ENCODE data around the gene FCRLA. TPM values are rescaled to one million over a fixed set of nuclear protein-coding genes. Genes with fewer than 3 reads are reported as not detected.
A peak's percentile ranks its signal among the peaks of the same experiment; 100 is the strongest.

The FCRLA gene
- total RNA-seq, 1 experiment from 2014 or later: 0.20 TPM

- Histone ChIP-seq H3K9me2 (ENCODE audit: insufficient read depth) (no peaks in the 10 kb centered on the region), H3F3A (ENCODE audit: insufficient read depth, low read depth) (peaks cover 27% of the 10 kb centered on the region), H3K4me3 (peak overlapping the region; percentile 97), H3K27ac (peak overlapping the region; percentile 69), H4K20me1 (ENCODE audit: insufficient read depth) (no peaks in the 10 kb centered on the region), H3K36me3 (ENCODE audit: low read depth) (no peaks in the 10 kb centered on the region), H3K4me1 (replicated peaks; ENCODE audit: insufficient read depth) (peaks cover 66% of the 10 kb centered on the region), H3K27me3 (ENCODE audit: insufficient read depth, low read depth) (no peaks in the 10 kb centered on the region), H3K9me3 (ENCODE audit: insufficient read depth, low read depth) (no peaks in the 10 kb centered on the region), H3K4me2 (peak overlapping the region; percentile 99), H3K79me2 (ENCODE audit: low read depth) (peaks cover 18% of the 10 kb centered on the region), H2AFZ (peak overlapping the region; percentile 88)
- intact Hi-C loops (cut with micrococcal nuclease; ENCODE audit: unreplicated experiment): loop anchor here (2.0 kb wide), 2 partner anchors 23 to 113 kb away; partner anchors contain the start of gene DUSP12
- DNase-seq: peak; percentile 44 to 51
- POLR2A ChIA-PET (ENCODE audit: unreplicated experiment): interaction anchor here (0.5 to 0.7 kb wide), 3 partner anchors 326 to 1318 kb away, joined by 5 to 9 read pairs (median 6); no protein-coding TSS in a partner anchor
- TF ChIP-seq CTCF (conservative IDR thresholded peaks at IDR 0.05) (0 out of 2 replicates have a peak, but pooled peaks have one; percentile 24), EZH2 (IDR thresholded peaks at IDR 0.05; ENCODE audit: low read depth) (no peak)
- CTCF ChIA-PET: no interaction called here
- TSS peak; percentile 49 for BruUV-seq (replicated peaks)
These were observed 19.0 kb downstream of the FCRLA start for GRCh38 chr1:161725908-161726472.

- peak; percentile 70 to 80 for DNase-seq
- no peaks in the 10 kb centered on the region for H3K36me3 ChIP-seq (ENCODE audit: low read depth)
- H3K4me2 ChIP-seq: peak overlapping the region; percentile 99
- intact Hi-C loops (cut with micrococcal nuclease; ENCODE audit: unreplicated experiment): loop anchor here (2.0 kb wide), 2 partner anchors 22 to 114 kb away; partner anchors contain the start of gene DUSP12
- H3F3A ChIP-seq (ENCODE audit: insufficient read depth, low read depth): peaks cover 27% of the 10 kb centered on the region
- H3K4me1 ChIP-seq (replicated peaks; ENCODE audit: insufficient read depth): peaks cover 66% of the 10 kb centered on the region
- H3K27ac ChIP-seq: peak overlapping the region; percentile 88
- no peaks in the 10 kb centered on the region for H3K9me3 ChIP-seq (ENCODE audit: insufficient read depth, low read depth)
- H3K79me2 ChIP-seq (ENCODE audit: low read depth): peaks cover 18% of the 10 kb centered on the region
- ChIA-PET POLR2A (ENCODE audit: unreplicated experiment) (interaction anchor here (0.5 to 0.7 kb wide), 3 partner anchors 327 to 1319 kb away, joined by 3 to 9 read pairs (median 5); no protein-coding TSS in a partner anchor), CTCF (interaction anchor here (0.7 kb wide), 1 partner anchor 114 kb away, joined by 5 read pairs; no protein-coding TSS in a partner anchor)
- H2AFZ ChIP-seq: peak overlapping the region; percentile 93
- H3K9me2 ChIP-seq (ENCODE audit: insufficient read depth): no peaks in the 10 kb centered on the region
- H3K27me3 ChIP-seq (ENCODE audit: insufficient read depth, low read depth): no peaks in the 10 kb centered on the region
- TF ChIP-seq CTCF (conservative IDR thresholded peaks at IDR 0.05) (no peak), EZH2 (IDR thresholded peaks at IDR 0.05; ENCODE audit: low read depth) (no peak)
- H3K4me3 ChIP-seq: peak overlapping the region; percentile 97
- no peaks in the 10 kb centered on the region for H4K20me1 ChIP-seq (ENCODE audit: insufficient read depth)
- BruUV-seq (replicated peaks): no TSS peak
These were observed 19.6 kb downstream of the FCRLA start for GRCh38 chr1:161726473-161727255.

- H3F3A ChIP-seq (ENCODE audit: insufficient read depth, low read depth): peaks cover 27% of the 10 kb centered on the region
- intact Hi-C loops (cut with micrococcal nuclease; ENCODE audit: unreplicated experiment): loop anchor here (2.0 kb wide), 2 partner anchors 21 to 115 kb away; partner anchors contain the start of gene DUSP12
- peak overlapping the region; percentile 88 for H3K27ac ChIP-seq
- peaks cover 61% of the 10 kb centered on the region for H3K4me1 ChIP-seq (replicated peaks; ENCODE audit: insufficient read depth)
- H3K9me2 ChIP-seq (ENCODE audit: insufficient read depth): no peaks in the 10 kb centered on the region
- no peaks in the 10 kb centered on the region for H3K36me3 ChIP-seq (ENCODE audit: low read depth)
- H3K4me2 ChIP-seq: peak overlapping the region; percentile 92
- H3K9me3 ChIP-seq (ENCODE audit: insufficient read depth, low read depth): no peaks in the 10 kb centered on the region
- ChIA-PET POLR2A (ENCODE audit: unreplicated experiment) (interaction anchor here (0.7 kb wide), 1 partner anchor 607 kb away, joined by 3 read pairs; no protein-coding TSS in a partner anchor), CTCF (interaction anchor here (0.6 to 0.7 kb wide), 2 partner anchors 11 to 115 kb away, joined by 3 to 5 read pairs; no protein-coding TSS in a partner anchor)
- no peak for DNase-seq
- H3K4me3 ChIP-seq: peak overlapping the region; percentile 97
- no peaks in the 10 kb centered on the region for H4K20me1 ChIP-seq (ENCODE audit: insufficient read depth)
- TF ChIP-seq EZH2 (IDR thresholded peaks at IDR 0.05; ENCODE audit: low read depth) (no peak), CTCF (conservative IDR thresholded peaks at IDR 0.05) (no peak)
- H3K27me3 ChIP-seq (ENCODE audit: insufficient read depth, low read depth): no peaks in the 10 kb centered on the region
- BruUV-seq (replicated peaks): TSS peak; percentile 95
- peak overlapping the region; percentile 93 for H2AFZ ChIP-seq
- H3K79me2 ChIP-seq (ENCODE audit: low read depth): peaks cover 18% of the 10 kb centered on the region
These were observed 20.4 kb downstream of the FCRLA start for GRCh38 chr1:161727256-161727924.

All from PC-9 (cell line).